Measurements from ENCODE around the gene KRTAP5-3.

KRTAP5-3 gene

DNA sequence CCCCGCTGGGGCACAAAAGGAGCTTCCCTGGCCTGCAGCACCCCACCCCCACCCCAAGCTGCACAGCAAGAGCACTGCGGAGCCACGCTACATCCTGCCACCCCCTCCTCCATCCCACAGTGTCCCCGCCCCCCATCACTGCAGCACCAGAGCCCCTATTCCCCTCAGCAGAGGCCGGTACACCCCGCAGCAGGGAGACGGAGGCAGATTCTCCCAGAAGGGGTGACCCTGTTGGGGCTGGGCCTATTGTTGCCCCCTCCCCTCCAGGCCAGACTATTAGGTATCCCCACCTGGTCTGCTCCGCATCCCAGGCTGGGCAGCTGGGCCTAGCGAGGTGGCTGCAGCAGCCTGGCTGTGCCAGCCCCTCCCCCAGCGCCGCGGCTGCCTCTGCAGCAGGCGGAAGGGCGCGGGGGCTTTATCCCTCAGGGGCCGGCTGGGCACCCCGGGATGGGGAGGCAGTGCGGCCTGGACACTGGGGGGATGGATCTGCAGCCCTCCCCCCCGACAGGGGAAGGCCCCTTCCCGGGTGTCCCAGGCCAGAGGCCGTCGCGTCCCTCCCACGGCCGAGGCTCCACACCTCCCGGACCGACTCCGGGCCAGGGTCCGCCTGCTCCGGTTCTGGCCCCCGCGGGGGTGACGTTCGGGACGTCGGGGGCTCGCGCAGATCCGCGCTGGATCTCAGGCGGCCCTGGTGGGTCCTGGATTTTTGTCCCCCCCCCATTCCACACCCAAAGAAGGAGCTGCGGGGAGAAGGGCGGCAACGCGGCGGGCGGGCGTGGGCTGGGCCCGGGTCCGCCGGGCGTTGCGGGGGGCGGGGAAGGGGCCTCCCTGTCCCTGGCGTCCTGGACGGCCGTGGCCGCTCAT lies 37.1 kb downstream of the KRTAP5-3 start:
- no peak for TF ChIP-seq CTCF (IDR thresholded peaks at IDR 0.05; ENCODE audit: insufficient read depth, missing control alignments)
- no peak for DNase-seq (ENCODE audit: insufficient read length, low spot score)

DNA sequence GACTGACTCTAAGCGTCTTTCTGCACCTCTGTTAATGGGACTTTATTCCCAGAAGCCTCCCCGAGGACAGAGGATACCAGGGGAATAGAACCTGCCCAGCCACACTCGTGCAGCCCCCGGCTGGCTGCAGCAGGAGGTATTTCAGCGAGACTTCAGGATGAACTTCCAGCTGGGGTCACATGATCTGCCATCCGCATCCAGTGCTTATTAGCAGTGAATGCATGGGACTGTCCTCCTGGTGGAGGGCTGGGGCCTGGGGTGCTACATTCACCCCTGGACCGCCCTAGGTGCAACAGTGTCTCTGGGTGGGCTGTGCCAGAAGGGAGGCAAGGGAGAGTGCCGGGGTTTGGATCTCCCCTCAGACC lies 37.8 kb downstream of the KRTAP5-3 start:
- DNase-seq (ENCODE audit: insufficient read length, low spot score) (no peak), FAIRE-seq (no peak)
- no peak for TF ChIP-seq CTCF (IDR thresholded peaks at IDR 0.05; ENCODE audit: insufficient read depth, missing control alignments)

More for the DNA sequence above, 37.1 kb downstream of the KRTAP5-3 start:
- FAIRE-seq: no peak

DNA sequence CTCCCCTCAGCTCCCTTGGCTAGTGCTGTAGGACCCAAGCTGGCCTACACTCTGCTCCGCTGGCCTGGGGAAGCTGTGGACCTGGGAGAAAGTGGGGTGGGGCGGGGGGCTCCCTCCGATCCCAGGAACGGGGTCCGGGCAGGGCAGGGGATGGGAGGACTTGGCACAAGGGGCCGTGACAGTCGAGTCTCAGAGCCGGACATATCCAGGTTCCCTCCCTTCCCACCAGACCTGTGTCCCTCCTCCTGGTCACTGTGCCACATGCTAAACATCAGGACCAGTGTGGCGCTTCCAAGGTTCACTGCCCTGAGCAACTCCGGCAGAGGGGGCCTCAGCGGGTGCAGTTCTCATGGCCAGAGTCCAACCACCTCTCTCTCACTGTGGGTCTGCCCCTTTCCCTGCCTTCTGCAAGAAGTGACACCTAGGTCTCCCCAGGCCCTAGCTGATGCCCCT lies 38.2 kb downstream of the KRTAP5-3 start:
- FAIRE-seq (no peak), DNase-seq (ENCODE audit: insufficient read length, low spot score) (no peak)
- no peak for TF ChIP-seq CTCF (IDR thresholded peaks at IDR 0.05; ENCODE audit: insufficient read depth, missing control alignments)

GRCh38 chr11:1569251-1569780 lies 38.9 kb downstream of the KRTAP5-3 start:
- DNase-seq (ENCODE audit: insufficient read length, low spot score) (no peak), FAIRE-seq (no peak)
- no peak for TF ChIP-seq CTCF (IDR thresholded peaks at IDR 0.05; ENCODE audit: insufficient read depth, missing control alignments)

- DNase-seq (ENCODE audit: insufficient read length, low spot score): no peak
- no peak for TF ChIP-seq CTCF (IDR thresholded peaks at IDR 0.05; ENCODE audit: insufficient read depth, missing control alignments)
- FAIRE-seq: no peak
These were observed 39.8 kb downstream of the KRTAP5-3 start for GRCh38 chr11:1568441-1568911.

DNA sequence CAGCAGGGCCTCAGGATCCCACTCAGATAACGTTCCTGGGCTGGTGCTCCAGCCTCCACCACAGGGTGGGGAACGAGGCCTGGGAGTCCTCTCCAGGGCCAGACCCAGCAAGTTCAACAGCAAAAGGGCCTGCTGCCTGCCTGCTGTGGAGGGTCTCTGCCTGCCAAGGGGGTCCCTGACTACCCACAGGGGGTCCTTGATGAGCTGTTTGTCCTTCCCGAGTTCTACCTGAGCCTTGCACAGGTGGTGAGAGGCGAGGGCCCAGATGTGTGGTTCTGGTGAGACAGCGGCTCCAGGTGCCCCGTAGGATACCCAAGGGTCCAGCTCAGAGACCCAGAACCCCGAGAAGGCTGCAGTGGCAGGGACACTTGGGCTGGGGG lies 40.6 kb downstream of the KRTAP5-3 start:
- FAIRE-seq (no peak), DNase-seq (ENCODE audit: insufficient read length, low spot score) (no peak)
- TF ChIP-seq CTCF (IDR thresholded peaks at IDR 0.05; ENCODE audit: insufficient read depth, missing control alignments): no peak

Measured in D721Med (cell line).